Activated gamma-delta T cell (primary cell): ENCODE results near the gene C1orf167.

ENCODE experiments used
- DNase-seq: peaks from one replicate; lab custom pipeline; 2025; lab: John Stamatoyannopoulos, UW

The C1orf167 gene

DNA sequence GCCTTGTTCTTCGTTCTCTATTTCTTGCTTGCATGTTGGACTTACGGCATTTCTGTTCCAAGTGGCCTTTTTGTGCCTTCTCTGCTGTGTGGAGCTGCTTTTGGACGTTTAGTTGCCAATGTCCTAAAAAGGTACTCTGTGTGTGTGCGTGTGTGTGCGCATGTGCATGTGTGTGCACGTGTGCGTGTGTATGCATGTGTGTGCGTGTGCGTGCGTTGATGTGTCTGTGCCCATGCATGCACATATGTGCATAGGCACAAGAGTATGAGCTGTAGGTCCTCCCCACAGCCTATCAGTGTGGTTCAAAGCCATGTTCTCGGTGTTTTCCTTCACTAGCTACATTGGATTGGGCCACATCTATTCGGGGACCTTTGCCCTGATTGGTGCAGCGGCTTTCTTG is 71.9 kb downstream of the C1orf167 start:
- no peak for DNase-seq

DNA sequence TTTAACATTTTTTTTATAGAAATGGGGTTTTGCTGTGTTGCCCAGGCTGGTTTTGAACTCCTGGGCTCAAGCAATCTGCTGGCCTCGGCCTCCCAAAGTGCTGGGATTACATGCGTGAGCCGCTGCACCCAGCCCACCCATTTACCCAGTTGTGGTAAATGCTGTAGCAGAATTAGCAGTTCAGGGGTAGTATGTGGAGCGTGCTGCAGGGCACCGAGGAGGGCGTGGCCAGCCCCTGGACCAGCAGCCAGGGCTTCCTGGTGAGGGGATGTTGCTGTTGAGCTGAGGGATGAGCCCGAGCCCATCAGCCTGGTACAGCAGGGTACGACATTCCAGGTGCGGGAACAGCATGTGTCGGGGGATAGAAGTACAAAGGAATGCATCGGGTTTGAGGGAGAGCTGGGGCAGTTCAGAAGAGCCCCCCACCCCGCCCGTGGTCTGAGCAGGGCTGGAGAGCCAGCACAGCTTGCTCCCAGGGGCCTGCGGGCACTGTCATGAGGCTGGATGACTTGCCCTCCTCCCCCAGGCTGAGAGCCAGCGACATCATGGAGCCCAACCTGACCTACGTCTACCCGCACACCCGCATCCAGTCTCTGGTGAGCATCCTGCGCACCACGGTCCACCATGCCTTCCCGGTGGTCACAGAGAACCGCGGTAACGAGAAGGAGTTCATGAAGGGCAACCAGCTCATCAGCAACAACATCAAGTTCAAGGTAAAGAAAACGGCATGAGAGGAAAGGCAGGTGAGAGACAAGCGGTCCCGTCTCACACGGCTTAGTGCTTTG is 73.6 kb downstream of the C1orf167 start:
- no peak for DNase-seq

DNA sequence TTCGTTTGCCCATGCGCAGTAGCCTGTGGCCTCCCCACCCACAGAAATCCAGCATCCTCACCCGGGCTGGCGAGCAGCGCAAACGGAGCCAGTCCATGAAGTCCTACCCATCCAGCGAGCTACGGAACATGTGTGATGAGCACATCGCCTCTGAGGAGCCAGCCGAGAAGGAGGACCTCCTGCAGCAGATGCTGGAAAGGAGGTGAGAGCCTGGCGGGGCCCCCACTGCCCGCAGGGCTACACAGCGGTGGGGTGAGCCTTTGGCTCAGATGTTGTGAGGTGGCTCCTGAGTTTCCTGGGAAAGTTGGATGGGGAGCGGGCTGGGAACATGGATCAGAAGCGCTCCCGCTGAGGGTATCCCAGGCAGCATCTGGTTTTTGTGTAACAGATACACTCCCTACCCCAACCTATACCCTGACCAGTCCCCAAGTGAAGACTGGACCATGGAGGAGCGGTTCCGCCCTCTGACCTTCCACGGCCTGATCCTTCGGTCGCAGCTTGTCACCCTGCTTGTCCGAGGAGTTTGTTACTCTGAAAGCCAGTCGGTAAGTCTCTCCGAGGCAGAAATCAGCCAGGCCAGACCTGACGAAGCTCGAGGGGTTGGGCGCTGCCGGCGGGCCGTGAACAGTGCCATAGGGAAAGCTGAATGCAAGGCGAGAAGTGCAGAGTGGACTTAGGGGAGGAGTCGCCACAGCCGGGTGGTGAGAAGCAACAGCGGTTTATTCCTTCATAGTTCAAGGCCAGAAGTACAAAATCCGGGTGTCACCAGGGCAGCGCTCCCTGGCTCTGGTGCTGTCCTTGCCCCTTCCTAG is 75.2 kb downstream of the C1orf167 start:
- DNase-seq = no peak

DNA sequence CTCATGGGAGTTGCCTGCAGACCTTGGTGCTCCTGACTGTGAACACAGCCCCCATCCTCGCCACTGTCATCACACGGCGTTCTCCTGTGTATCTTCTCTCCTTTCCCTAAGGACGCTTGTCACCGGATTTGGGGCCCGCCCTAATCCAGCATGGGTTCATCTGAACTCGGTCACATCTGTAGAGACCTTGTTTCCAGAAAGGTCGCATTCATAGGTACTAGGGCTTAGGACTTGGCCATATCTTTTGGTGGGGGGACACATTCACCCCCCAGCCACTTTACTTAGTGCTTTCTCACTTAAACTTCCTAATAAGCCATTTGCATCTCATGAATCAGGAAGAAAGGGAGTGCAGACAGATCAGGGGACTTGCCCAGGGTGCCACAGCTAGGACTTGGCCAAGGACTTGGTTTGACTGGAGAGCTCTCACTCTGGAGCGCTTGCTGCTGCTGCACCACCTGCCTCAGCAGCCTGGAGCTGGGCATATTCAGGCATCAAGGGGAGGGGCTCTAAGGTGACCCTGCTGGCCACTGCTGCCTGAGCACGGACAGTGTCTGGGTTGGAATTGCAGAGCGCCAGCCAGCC is 75.9 kb downstream of the C1orf167 start:
- DNase-seq = no peak

DNA sequence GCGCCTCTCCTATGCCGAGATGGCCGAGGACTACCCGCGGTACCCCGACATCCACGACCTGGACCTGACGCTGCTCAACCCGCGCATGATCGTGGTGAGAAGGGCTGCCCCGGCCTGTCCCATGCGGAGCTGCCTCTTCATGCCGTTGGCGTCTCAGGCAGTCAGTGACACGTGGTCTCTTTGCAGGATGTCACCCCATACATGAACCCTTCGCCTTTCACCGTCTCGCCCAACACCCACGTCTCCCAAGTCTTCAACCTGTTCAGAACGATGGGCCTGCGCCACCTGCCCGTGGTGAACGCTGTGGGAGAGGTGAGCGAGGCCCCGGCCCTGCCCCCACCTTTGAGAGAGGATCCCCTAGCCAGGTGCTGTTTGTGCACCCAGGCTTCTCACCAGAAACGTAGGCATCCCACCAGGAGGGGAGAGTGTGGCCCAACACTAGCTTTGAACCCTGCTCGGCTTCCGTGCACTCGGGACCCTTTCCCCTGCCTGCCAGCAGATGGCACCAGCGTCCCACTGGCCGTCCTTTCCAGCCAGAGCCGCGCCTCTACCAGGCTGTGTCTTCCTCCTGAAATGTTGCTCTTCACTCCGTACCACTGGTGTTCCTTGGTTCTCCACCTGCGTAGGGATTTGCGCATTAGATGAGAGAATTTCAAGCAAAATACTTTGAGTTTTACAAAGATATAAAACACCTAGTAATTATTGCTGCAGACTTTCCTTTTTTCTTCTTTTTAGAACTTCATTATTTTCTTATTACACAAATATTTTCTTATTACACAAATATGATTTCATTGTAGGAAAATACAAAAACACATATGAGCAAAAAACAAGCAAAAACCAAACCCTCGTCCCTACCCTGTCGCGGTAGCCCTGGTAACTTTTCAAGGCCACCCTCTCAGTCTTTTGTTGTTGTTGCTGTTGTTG is 76.6 kb downstream of the C1orf167 start:
- DNase-seq = peak; percentile 24
